ENCODE data around the gene CEP57L1. TPM values are rescaled to one million over a fixed set of nuclear protein-coding genes. Genes with fewer than 3 reads are reported as not detected.

Gene CEP57L1
- total RNA-seq, 1 experiment from 2014 or later = 37.6 TPM

DNA sequence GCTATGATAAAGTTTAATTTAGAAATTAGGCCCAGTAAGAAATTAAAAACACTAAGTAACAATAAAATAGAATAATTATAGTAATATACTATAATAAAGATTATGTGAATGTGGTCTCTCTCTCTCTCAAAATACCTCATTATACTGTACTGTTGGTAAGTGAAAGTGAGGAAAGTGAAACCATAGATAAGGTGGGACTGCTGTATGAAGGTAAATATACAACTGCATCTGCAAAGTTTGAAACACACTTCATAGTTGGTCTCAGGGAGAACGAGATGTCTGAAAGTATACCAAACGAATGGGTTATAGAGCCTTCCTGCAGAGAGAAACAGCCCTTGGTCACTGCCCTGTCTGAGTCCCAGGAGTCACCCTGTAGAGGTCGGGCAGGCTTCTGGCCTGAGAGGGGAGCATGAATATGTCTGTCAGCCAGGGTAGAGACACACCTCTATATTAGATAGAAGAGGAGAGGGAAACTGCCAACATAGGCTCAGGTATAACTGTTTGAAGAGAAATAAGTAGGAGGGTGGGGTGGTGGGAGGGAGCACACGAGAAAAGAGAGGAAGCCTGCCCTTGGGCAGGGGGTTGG is 32.4 kb upstream of the CEP57L1 start:
- Histone ChIP-seq H3K4me3 (ENCODE audit: low read depth in 2 of 2, low read length in 2 of 2) (no peak overlapping the region), H3K9me3 (ENCODE audit: control insufficient read depth, insufficient read depth, low read depth, low read length) (no peaks in the 10 kb centered on the region), H3K36me3 (ENCODE audit: control insufficient read depth, insufficient read depth, low read length) (no peaks in the 10 kb centered on the region), H3K27ac (ENCODE audit: low read length) (no peak overlapping the region), H3K27me3 (ENCODE audit: control insufficient read depth, insufficient read depth, low read length) (no peaks in the 10 kb centered on the region), H3K4me1 (ENCODE audit: control insufficient read depth, insufficient read depth, low read length) (0 out of 2 replicates have a peak, but pooled peaks cover 2% of the 10 kb centered on the region)
- DNase-seq (ENCODE audit: low read depth, low spot score) (no peak), ATAC-seq (no peak)
- POLR2A ChIA-PET = no interaction called here
- CTCF ChIA-PET = no interaction called here
- TF ChIP-seq, protein P1, sequence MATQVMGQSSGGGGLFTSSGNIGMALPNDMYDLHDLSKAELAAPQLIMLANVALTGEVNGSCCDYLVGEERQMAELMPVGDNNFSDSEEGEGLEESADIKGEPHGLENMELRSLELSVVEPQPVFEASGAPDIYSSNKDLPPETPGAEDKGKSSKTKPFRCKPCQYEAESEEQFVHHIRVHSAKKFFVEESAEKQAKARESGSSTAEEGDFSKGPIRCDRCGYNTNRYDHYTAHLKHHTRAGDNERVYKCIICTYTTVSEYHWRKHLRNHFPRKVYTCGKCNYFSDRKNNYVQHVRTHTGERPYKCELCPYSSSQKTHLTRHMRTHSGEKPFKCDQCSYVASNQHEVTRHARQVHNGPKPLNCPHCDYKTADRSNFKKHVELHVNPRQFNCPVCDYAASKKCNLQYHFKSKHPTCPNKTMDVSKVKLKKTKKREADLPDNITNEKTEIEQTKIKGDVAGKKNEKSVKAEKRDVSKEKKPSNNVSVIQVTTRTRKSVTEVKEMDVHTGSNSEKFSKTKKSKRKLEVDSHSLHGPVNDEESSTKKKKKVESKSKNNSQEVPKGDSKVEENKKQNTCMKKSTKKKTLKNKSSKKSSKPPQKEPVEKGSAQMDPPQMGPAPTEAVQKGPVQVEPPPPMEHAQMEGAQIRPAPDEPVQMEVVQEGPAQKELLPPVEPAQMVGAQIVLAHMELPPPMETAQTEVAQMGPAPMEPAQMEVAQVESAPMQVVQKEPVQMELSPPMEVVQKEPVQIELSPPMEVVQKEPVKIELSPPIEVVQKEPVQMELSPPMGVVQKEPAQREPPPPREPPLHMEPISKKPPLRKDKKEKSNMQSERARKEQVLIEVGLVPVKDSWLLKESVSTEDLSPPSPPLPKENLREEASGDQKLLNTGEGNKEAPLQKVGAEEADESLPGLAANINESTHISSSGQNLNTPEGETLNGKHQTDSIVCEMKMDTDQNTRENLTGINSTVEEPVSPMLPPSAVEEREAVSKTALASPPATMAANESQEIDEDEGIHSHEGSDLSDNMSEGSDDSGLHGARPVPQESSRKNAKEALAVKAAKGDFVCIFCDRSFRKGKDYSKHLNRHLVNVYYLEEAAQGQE (IDR thresholded peaks at IDR 0.05; ENCODE audit: insufficient read depth in 1 of 2, low read depth in 2 of 2, low read length in 1 of 2) = no peak
- intact Hi-C loops (cut with micrococcal nuclease; ENCODE audit: unreplicated experiment) (no loop called here), in situ Hi-C loops (cut with HindIII; ENCODE audit: low pct_unique_long_range_greater_than_20kb, low sequenced_read_pairs) (no loop called here)
- BruUV-seq (replicated peaks) = no TSS peak

DNA sequence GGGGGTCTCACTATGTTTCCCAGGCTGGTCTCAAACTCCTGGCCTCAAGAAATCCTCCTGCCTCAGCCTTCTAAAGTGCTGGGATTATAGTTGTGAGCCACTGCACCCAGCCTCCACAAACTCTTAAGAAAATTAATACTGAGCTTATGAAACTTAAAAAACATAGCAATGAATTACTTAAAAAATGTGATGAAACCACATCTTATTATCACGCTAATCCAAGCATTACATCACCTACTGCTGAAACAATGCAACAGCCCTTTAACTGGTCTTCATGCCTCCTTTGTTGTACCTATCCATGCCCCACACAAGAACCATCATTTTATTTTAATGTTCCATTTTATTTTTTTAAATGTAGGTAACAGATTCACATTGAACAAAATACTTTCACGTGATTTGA is 25.6 kb upstream of the CEP57L1 start:
- POLR2A ChIA-PET = no interaction called here
- BruUV-seq (replicated peaks) = no TSS peak

More for the DNA sequence above, 25.6 kb upstream of the CEP57L1 start:
- H3K36me3 ChIP-seq (ENCODE audit: control insufficient read depth, insufficient read depth, low read length) = no peaks in the 10 kb centered on the region
- peaks cover 3% of the 10 kb centered on the region; the same call in 1 of the 2 replicates for H3K4me1 ChIP-seq (ENCODE audit: control insufficient read depth, insufficient read depth, low read length)
- CTCF ChIA-PET = interaction anchor here (0.6 to 0.7 kb wide), 2 partner anchors 152 to 161 kb away, joined by 3 read pairs; no protein-coding TSS in a partner anchor
- H3K27me3 ChIP-seq (ENCODE audit: control insufficient read depth, insufficient read depth, low read length) = no peaks in the 10 kb centered on the region
- H3K27ac ChIP-seq (ENCODE audit: low read length) = no peak overlapping the region
- no peak for ATAC-seq
- intact Hi-C loops (cut with micrococcal nuclease; ENCODE audit: unreplicated experiment) = loop anchor here (5.0 kb wide), 1 partner anchor 157 kb away; no protein-coding TSS in a partner anchor
- no peak overlapping the region for H3K4me3 ChIP-seq (ENCODE audit: low read depth in 2 of 2, low read length in 2 of 2)
- DNase-seq (ENCODE audit: low read depth, low spot score) = no peak
- TF ChIP-seq, protein P2, sequence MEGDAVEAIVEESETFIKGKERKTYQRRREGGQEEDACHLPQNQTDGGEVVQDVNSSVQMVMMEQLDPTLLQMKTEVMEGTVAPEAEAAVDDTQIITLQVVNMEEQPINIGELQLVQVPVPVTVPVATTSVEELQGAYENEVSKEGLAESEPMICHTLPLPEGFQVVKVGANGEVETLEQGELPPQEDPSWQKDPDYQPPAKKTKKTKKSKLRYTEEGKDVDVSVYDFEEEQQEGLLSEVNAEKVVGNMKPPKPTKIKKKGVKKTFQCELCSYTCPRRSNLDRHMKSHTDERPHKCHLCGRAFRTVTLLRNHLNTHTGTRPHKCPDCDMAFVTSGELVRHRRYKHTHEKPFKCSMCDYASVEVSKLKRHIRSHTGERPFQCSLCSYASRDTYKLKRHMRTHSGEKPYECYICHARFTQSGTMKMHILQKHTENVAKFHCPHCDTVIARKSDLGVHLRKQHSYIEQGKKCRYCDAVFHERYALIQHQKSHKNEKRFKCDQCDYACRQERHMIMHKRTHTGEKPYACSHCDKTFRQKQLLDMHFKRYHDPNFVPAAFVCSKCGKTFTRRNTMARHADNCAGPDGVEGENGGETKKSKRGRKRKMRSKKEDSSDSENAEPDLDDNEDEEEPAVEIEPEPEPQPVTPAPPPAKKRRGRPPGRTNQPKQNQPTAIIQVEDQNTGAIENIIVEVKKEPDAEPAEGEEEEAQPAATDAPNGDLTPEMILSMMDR (IDR thresholded peaks at IDR 0.05) = no peak
- TF ChIP-seq TCF7L2 (IDR thresholded peaks at IDR 0.05; ENCODE audit: low read depth, low read length) = no peak
- no peak for TF ChIP-seq SIN3A (IDR thresholded peaks at IDR 0.05; ENCODE audit: borderline replicate concordance, insufficient read depth, low read depth, low read length)
- TF ChIP-seq POLR2AphosphoS5 (IDR thresholded peaks at IDR 0.05; ENCODE audit: low read depth, low read length) = no peak
- TF ChIP-seq, protein P1 (IDR thresholded peaks at IDR 0.05; ENCODE audit: insufficient read depth in 1 of 2, low read depth in 2 of 2, low read length in 1 of 2) = no peak
- in situ Hi-C loops (cut with HindIII; ENCODE audit: low pct_unique_long_range_greater_than_20kb, low sequenced_read_pairs) = no loop called here
- no peaks in the 10 kb centered on the region for H3K9me3 ChIP-seq (ENCODE audit: control insufficient read depth, insufficient read depth, low read depth, low read length)

All from Panc1 (cell line).